ENCODE data around the gene MME. TPM values are rescaled to one million over a fixed set of nuclear protein-coding genes. Genes with fewer than 3 reads are reported as not detected.

Gene MME
- total RNA-seq, 1 experiment from 2014 or later, result not detected

DNA sequence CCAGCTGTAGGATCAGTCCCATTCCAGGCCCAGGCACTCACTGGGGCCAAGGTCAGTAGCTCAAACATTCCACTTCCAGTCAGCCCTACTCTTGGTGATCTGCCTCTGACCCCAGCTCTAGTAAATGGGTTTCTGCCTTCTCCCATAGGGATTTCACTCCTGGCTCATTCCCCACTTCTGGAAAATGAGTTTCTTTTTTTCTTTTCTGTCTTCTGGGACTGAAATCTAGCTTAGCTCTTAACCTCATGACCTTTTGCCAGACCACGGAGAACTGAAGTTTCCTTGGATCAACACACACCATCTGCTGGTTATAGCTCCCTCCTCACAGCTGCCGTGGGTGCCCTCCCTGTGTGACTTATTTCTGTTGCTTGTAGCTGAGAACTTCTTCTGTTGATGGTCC is 21.3 kb downstream of the MME start:
- ChIA-PET POLR2A (ENCODE audit: low non-redundant PET) (no interaction called here), CTCF (no interaction called here)
- Histone ChIP-seq H3K27me3 (replicated peaks; ENCODE audit: insufficient read depth, low read depth, low read length, poor library complexity) (peaks cover 18% of the 10 kb centered on the region), H3K27ac (ENCODE audit: low read depth, low read length, poor library complexity, severe bottlenecking) (no peak overlapping the region), H3K36me3 (ENCODE audit: insufficient read depth, low read length, poor library complexity, severe bottlenecking) (no peaks in the 10 kb centered on the region), H3K4me3 (ENCODE audit: low read depth, low read length, poor library complexity, severe bottlenecking) (no peak overlapping the region), H3K9me3 (ENCODE audit: low read depth, low read length, poor library complexity, severe bottlenecking) (no peaks in the 10 kb centered on the region), H3K4me1 (ENCODE audit: insufficient read depth, low read length, poor library complexity, severe bottlenecking) (no peaks in the 10 kb centered on the region)
- TF ChIP-seq, protein P1, sequence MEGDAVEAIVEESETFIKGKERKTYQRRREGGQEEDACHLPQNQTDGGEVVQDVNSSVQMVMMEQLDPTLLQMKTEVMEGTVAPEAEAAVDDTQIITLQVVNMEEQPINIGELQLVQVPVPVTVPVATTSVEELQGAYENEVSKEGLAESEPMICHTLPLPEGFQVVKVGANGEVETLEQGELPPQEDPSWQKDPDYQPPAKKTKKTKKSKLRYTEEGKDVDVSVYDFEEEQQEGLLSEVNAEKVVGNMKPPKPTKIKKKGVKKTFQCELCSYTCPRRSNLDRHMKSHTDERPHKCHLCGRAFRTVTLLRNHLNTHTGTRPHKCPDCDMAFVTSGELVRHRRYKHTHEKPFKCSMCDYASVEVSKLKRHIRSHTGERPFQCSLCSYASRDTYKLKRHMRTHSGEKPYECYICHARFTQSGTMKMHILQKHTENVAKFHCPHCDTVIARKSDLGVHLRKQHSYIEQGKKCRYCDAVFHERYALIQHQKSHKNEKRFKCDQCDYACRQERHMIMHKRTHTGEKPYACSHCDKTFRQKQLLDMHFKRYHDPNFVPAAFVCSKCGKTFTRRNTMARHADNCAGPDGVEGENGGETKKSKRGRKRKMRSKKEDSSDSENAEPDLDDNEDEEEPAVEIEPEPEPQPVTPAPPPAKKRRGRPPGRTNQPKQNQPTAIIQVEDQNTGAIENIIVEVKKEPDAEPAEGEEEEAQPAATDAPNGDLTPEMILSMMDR (conservative IDR thresholded peaks at IDR 0.05; ENCODE audit: low read depth, low read length), result no peak
- TF ChIP-seq EZH2 (IDR thresholded peaks at IDR 0.05; ENCODE audit: borderline replicate concordance, low read depth, low read length, poor library complexity, severe bottlenecking), result no peak
- intact Hi-C loops (cut with micrococcal nuclease; ENCODE audit: unreplicated experiment), result no loop called here
- BruUV-seq (replicated peaks), result no TSS peak
- no peak for DNase-seq (ENCODE audit: low spot score)

DNA sequence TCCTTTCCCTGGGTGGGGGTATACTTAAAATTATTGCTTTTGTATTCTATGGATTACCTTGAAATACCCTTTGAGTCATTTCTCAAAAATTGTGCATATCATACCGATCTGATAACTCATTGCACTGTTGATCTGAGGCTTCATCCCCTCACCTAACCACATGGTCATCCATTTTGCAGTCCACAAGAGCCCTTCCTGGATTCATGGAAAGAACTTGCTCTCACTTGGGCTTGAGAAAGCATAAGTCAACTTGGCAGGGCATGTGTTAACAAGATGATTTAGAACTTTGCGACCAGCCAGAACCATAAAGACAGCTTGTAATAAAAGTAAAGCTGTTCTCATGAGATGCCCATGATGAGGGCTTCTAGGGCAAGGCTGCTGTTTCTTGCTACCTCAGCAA is 22.2 kb downstream of the MME start:
- Histone ChIP-seq H3K4me3 (ENCODE audit: low read depth, low read length, poor library complexity, severe bottlenecking) (no peak overlapping the region), H3K27ac (ENCODE audit: low read depth, low read length, poor library complexity, severe bottlenecking) (no peak overlapping the region), H3K36me3 (ENCODE audit: insufficient read depth, low read length, poor library complexity, severe bottlenecking) (no peaks in the 10 kb centered on the region), H3K4me1 (ENCODE audit: insufficient read depth, low read length, poor library complexity, severe bottlenecking) (no peaks in the 10 kb centered on the region), H3K27me3 (replicated peaks; ENCODE audit: insufficient read depth, low read depth, low read length, poor library complexity) (peaks cover 18% of the 10 kb centered on the region), H3K9me3 (ENCODE audit: low read depth, low read length, poor library complexity, severe bottlenecking) (no peaks in the 10 kb centered on the region)
- ChIA-PET CTCF (no interaction called here), POLR2A (ENCODE audit: low non-redundant PET) (no interaction called here)
- no peak for DNase-seq (ENCODE audit: low spot score)
- no peak for TF ChIP-seq EZH2 (IDR thresholded peaks at IDR 0.05; ENCODE audit: borderline replicate concordance, low read depth, low read length, poor library complexity, severe bottlenecking)
- TF ChIP-seq, protein P1 (conservative IDR thresholded peaks at IDR 0.05; ENCODE audit: low read depth, low read length), result no peak
- BruUV-seq (replicated peaks), result no TSS peak
- intact Hi-C loops (cut with micrococcal nuclease; ENCODE audit: unreplicated experiment), result no loop called here

DNA sequence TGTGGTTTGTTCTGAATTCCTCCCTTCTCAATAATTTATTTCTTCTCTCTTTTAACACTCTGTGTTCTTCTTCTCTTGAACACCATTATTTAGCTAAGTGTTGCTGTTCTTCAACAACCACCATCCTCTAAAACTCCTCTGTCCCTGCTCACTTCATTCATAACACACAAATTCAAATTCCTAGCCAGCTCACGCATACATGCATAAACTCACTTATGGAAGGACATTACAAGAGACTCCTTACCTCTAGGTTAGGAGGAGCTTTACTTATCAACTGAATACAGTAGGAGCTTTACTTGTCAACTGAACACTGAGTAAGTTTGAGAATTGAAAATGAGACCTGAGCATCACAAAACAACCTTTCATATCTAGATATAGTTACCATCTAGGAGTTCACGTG is 23.6 kb downstream of the MME start:
- POLR2A ChIA-PET (ENCODE audit: low non-redundant PET), result no interaction called here

More for the DNA sequence above, 23.6 kb downstream of the MME start:
- Histone ChIP-seq H3K27me3 (replicated peaks; ENCODE audit: insufficient read depth, low read depth, low read length, poor library complexity) (peaks cover 19% of the 10 kb centered on the region), H3K36me3 (ENCODE audit: insufficient read depth, low read length, poor library complexity, severe bottlenecking) (no peaks in the 10 kb centered on the region), H3K4me3 (ENCODE audit: low read depth, low read length, poor library complexity, severe bottlenecking) (no peak overlapping the region), H3K4me1 (ENCODE audit: insufficient read depth, low read length, poor library complexity, severe bottlenecking) (no peaks in the 10 kb centered on the region), H3K9me3 (ENCODE audit: low read depth, low read length, poor library complexity, severe bottlenecking) (no peaks in the 10 kb centered on the region), H3K27ac (ENCODE audit: low read depth, low read length, poor library complexity, severe bottlenecking) (no peak overlapping the region)
- intact Hi-C loops (cut with micrococcal nuclease; ENCODE audit: unreplicated experiment), result no loop called here
- DNase-seq (ENCODE audit: low spot score), result no peak
- no TSS peak for BruUV-seq (replicated peaks)
- CTCF ChIA-PET, result no interaction called here
- TF ChIP-seq, protein P1 (conservative IDR thresholded peaks at IDR 0.05; ENCODE audit: low read depth, low read length), result no peak
- no peak for TF ChIP-seq EZH2 (IDR thresholded peaks at IDR 0.05; ENCODE audit: borderline replicate concordance, low read depth, low read length, poor library complexity, severe bottlenecking)
